T-helper 22 cell (primary cell): Measurements from ENCODE around the gene NACA.
"Not testable (repeated sequence)": the region's sequence is repeated elsewhere in the genome, so short reads cannot be mapped to it uniquely, and the experiment has no call there.

Source experiments
- DNase-seq: peaks from one replicate; pipeline ENCODE4 v3.0.0-alpha.2; 2020; ENCODE audit warnings: low read depth

The NACA gene

DNA sequence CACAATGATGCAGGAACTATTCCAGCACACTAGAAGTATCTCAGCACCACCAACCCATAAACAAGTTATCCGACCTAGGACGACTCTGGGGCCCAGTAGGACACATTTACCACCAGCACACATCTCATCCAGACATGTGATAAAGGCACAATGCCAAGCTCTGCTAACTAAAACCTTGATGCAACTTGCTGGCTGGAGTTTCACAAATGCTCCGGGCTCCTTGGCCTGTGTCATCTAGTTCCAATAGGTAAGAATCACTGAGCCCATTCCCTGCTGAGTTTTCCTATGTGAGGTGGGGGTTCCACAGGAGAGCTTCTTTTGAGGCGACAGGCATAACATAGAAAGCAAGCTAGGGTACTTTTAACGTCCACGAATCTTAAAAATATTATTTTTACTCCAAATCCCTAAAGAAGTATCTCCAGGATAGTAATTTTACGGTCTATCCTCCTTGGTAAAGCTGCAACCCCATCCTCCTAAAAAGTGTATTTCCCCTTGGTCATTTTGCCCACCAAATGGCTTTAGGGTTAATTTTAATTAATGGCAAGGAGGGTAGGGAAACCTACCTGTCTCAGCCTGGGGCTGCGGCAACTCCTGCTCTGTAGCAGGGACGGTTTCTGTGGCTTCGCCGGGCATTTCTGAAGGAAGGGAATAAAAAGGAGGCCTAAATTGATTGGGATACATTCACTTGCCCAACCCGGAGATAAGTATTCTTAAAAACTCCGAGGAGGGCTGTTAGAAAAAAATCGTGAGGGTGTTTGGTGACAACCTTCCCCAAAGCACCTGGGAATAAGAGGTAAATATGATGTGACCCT, 1.0 kb downstream of the NACA start:
- DNase-seq = no peak

DNA sequence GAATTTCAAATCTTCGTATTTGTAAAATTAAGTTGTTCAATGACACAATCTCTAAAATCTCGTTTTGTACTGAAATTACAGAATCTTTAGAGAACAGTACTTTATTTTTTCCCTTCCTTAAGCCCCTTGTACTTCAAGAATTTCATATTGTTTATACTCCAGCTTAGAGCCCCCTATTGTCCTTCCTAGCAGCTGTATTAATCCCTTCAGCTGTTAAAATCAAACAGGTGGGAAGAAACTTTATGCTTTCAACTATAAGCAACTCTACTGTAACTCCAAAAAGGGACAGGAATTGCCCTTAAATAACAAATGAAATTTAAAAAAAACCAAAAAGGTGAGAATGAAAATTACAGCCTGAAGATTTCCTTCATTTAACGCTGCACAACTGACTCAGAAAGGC, 1.7 kb downstream of the NACA start:
- DNase-seq = no peak

DNA sequence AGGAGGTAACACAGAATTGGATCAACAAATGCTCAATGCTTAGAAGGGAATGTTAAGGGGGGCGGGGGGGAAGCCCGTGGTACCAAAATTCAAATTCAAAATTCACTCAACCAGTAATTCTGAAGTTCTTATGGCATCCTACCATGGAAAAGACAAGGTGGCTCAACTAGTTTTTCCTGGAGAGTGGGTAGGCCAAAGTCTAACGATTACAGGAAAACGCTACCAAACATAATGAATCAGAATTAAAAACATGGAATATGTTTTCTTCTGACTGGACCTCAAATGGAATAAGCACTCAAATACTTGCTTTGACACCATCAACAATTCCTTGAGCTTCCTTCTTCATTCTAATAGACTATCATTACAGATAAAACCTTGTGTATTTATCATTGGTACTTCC, 2.3 kb downstream of the NACA start:
- DNase-seq = no peak

- DNase-seq = no peak
Measured at GRCh38 chr12:56721721-56722120, 3.4 kb downstream of the NACA start.

DNA sequence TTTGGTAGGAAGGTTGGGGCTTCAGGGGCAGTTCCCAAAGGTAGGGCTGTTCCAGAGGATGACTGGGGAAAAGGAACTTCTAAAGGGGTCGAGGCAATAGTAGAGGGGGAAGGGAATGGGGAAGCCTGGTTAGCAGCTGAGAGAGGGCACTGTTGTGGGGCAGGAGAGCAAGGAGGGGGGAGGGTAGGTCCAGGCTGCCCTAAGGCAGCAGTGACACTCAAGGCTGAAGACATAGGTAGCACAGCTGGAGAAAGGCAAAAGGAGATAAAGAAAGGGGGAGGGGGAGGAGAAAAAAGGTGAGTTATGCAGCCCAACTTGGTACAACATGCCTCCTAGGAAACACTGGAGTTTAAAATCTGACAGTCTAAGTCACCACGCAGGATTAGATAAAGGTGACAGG, 3.9 kb downstream of the NACA start:
- no peak for DNase-seq

DNA sequence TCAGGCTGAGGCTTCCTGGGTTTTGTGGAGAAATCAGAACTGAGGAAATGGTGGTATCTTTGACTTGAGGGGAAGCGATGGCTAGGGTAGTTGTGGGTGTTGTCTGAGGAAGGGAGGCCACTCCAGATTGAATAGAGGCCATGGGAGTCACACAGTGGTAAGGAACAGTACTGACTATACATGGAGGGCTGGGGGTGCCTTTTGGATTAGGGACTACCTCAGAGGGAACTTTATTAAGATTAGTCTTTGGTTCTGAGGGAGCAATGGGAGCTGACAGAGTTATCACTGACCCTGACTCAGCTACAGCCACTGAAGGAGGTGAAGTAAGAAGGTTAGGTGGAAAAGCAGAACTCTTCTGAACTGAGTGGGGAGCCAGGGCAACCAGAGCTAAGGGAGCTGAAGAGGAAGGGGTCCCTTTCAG, 4.4 kb downstream of the NACA start:
- DNase-seq = no peak

DNA sequence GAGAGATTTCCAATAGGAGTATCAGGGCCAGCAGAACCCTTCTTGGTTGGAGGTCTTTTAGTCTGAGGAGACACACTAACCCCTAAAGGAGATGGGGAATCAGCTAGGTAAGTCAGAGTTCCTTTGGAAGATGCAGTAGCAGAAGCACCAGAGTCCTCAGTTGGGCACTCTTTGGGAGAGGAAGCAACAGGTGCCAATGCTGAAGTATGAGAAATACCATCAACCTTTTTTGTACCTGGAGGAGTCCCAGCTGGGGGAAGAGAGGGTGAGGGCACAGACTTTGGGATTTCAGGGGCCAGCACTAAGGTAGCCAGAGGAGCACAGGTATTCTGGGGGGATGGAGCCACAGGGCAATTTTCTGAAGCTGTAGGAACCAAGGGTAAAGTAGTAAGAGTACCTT, 6.0 kb downstream of the NACA start:
- no peak for DNase-seq

DNA sequence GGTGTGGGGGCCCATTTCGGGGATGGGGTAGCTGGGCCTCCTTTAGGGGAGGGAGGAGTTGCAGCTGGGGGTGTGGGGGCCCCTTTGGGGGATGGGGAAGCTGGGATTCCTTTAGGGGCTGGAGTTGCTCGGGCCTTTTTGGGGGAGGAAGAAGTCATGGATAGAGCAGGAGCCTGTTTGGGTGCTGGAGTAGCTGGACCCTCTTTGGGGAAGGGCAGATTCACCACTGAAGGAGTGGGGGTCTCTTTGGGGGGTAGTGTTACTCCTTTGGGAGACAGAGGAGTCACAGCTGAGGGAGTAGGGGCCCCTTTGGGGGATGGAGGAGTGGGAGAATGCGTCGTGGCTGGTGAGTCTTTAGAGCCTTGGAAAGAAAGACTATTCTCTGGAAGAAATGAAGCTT, 6.5 kb downstream of the NACA start:
- DNase-seq = no peak

DNA sequence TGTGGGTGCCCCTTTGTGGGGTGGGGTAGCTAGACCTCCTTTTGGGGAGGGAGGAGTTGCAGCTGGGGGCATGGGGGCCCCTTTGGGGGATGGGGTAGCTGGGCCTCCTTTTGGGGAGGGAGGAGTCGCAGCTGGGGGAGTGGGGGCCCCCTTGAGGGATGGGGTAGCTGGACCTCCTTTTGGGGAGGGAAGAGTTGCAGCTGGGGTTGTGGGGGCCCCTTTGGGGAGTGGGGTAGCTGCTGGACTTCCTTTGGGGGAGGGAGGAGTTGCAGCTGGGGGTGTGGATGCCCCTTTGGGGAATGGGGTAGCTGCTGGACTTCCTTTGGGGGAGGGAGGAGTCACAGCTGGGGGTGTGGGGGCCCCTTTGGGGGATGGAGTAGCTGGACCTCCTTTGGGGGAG, 7.0 kb downstream of the NACA start:
- DNase-seq = no peak

- DNase-seq = no peak
Measured at GRCh38 chr12:56716933-56717880, 7.9 kb downstream of the NACA start.

GRCh38 chr12:56716458-56716857, 8.6 kb downstream of the NACA start:
- no peak for DNase-seq

DNA sequence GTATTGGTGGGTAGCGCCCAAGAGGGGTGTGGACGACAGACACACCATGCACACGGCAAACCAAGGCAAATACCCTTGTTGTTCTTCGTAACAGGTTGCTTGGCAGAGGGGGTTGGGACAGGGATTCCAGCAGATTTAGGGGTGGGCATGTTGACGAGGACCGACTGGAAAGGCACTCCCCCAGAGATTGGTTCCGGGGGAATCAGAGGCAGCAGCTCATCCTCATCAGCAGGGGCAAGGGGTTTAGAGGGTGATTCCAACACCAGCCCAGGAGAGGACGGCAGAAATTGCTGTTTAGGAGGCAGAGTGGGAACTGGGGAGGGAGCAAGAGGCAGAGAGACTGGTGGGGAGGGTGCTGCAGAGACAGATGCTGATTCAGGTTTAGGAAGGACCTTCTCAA, 9.3 kb downstream of the NACA start:
- no peak for DNase-seq

GRCh38 chr12:56714431-56714929, 10.6 kb downstream of the NACA start:
- no peak for DNase-seq

- no peak for DNase-seq
Measured at GRCh38 chr12:56713345-56713744, 11.8 kb downstream of the NACA start.

- DNase-seq = no peak
Measured at GRCh38 chr12:56709759-56710376, 15.2 kb downstream of the NACA start.

DNA sequence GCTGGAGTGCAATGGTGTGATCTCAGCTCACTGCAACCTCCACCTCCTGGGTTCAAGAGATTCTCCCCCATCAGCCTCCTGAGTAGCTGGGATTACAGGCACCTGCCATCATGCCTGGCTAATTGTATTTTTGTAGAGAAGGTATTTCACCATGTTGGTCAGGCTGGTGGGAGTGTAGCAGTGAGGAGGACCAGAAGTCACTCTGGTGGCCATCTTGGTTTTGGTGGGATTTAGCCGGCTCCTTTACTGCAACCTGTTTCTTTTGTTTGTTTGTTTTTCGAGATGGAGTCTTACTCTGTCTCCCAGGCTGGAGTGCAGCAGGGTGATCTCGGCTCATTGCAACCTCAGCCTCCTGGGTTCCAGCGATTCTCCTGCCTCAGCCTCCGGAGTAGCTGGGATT, 20.6 kb downstream of the NACA start:
- DNase-seq = not testable (repeated sequence)

DNA sequence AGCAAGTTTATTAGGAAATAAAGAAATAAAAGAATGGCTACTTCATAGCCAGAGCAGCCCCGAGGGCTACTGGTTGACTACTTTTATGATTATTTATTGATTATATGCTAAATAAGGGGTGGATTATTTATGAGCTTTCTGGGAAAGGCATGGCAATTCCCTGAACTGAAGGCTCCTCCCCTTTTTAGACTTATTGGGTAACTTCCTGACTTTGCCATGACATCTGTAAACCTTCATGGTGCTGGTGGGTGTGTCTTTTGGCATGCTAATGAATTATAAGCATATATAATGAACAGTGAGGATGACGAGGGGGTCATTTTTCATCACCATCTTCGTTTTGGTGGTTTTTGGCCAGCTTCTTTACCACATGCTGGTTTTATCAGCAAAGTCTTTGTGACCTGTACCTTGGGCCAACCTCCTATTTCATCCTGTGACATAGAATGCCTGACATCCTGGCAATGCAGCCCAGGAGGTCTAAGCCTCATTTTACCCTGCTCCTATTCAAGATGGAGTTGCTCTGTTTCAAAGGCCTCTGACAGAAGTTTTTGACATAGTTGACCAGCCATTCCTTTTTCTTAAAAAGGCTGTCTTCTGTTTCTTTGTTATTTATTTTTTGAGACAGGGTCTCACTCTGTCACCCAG, 26.0 kb downstream of the NACA start:
- DNase-seq = no peak

GRCh38 chr12:56695327-56696101, 29.6 kb downstream of the NACA start:
- no peak for DNase-seq

DNA sequence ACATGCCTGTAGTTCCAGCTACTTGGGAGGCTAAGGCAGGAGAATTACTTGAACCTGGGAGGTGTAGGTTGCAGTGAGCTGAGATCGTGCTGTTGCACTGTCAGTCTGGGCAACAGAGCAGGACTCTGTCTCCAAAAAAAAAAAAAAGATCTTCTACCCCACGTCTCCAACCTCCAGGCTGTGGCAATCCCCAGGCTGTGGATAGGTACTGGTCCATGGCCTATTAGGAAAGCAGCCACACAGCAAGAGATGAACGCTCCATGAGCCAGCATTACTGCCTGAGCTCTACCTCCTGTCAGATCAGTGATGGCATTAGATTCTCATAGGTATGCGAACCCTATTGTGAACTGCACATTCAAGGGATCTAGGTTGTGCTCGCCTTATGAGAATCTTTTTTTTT, 30.9 kb downstream of the NACA start:
- no peak for DNase-seq

DNA sequence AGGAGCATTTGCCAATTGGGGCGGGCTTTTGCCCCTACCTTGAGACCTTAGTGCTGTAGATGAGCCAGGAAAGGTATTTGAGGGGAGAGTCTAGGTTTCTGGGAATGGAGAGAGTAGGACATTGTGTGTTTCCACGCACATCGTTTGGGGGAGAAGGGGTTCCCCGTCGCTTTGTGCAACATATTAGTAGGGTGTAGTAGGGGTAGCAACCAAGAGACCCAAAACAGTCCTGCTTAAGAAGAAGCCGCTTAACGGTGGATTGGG, 36.3 kb downstream of the NACA start:
- DNase-seq = no peak

DNA sequence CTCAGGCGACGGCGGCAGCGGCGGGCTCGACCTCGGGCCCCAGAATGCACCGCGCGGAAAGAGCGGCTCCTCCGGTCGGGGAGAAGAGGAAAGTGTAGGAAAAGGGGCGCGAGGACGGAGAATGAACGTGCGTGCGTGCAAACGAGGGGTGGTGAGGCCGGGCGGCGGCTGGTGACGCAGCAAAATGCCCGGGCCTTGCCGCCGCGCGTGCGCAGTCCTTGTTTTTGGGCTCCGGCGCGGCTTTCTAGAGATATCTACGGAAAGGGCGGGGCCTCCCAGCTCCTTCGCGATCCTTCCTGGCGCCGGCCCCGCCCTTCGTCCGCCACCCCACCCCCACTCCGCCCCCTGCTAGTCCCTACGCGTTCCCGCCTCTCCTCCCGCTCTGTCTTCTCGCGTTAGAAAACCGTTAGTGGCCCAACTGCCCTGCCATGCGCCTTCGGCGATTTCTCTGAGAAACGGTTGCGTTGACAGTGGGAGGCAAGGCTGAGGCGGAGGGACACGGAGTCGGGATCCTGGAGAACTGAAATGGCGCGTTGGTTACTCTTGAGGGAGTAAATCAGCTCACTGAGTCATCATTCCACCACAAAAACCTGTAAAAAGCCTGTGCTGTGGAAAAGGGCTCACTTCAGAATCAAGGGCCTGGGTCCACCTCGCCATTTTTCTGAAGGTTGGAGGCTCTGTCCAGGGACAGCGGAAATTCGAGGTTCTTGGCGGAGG, 36.8 kb downstream of the NACA start, which contains the start of gene PTGES3:
Gene PTGES3, minus strand, starts transcription at position 156 of the 717 bp plus-strand sequence. CDS start 285 bp downstream, outside the sequence.
- DNase-seq = peak; percentile 96
